Measurements from ENCODE around the gene MTFMT.
A peak's percentile ranks its signal among the peaks of the same experiment; 100 is the strongest.

The MTFMT gene

DNA sequence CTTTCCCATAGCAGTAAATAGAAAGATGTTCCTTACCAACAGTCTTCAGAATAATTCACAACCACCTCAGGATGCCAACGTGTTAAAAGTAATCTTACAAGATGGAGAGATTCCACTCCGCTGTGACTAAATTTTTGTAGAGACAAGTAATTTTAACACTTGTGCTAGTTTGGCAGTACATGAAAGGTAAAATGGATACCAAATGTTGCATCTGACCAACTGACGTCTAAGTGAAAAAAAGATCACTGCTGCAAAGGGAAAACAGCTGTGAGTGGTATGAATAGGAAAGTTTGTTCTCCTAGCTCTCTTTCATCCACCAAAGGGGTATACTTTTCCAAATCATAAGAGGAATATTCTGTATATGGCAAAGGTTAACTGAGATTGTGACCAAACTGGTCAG, 42.3 kb downstream of the MTFMT start:
- H3K9me2 ChIP-seq (replicated peaks; ENCODE audit: low read depth, low read length): no peaks in the 10 kb centered on the region
- peaks cover 11% of the 10 kb centered on the region for H4K20me1 ChIP-seq (ENCODE audit: insufficient read depth, low read length, poor library complexity, severe bottlenecking)
- TF ChIP-seq, protein P1, sequence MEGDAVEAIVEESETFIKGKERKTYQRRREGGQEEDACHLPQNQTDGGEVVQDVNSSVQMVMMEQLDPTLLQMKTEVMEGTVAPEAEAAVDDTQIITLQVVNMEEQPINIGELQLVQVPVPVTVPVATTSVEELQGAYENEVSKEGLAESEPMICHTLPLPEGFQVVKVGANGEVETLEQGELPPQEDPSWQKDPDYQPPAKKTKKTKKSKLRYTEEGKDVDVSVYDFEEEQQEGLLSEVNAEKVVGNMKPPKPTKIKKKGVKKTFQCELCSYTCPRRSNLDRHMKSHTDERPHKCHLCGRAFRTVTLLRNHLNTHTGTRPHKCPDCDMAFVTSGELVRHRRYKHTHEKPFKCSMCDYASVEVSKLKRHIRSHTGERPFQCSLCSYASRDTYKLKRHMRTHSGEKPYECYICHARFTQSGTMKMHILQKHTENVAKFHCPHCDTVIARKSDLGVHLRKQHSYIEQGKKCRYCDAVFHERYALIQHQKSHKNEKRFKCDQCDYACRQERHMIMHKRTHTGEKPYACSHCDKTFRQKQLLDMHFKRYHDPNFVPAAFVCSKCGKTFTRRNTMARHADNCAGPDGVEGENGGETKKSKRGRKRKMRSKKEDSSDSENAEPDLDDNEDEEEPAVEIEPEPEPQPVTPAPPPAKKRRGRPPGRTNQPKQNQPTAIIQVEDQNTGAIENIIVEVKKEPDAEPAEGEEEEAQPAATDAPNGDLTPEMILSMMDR (conservative IDR thresholded peaks at IDR 0.05; ENCODE audit: low read length): no peak
- no peak for TF ChIP-seq EZH2phosphoT487 (IDR thresholded peaks at IDR 0.05; ENCODE audit: borderline replicate concordance)
- H3K4me2 ChIP-seq (ENCODE audit: low read depth, low read length, poor library complexity, severe bottlenecking): peak overlapping the region; percentile 90
- H3K79me2 ChIP-seq (ENCODE audit: insufficient read depth, low read length): peaks cover 34% of the 10 kb centered on the region
- no peaks in the 10 kb centered on the region for H3K27me3 ChIP-seq (ENCODE audit: insufficient read depth, low read length, poor library complexity, severe bottlenecking)
- peak overlapping the region; percentile 48 for H3K9ac ChIP-seq (ENCODE audit: low read depth, low read length, poor library complexity, severe bottlenecking)
- no peaks in the 10 kb centered on the region for H3K9me3 ChIP-seq (ENCODE audit: insufficient read depth, low read depth, low read length)
- H3F3A ChIP-seq (ENCODE audit: low read depth): no peaks in the 10 kb centered on the region; the same call in 1 of the 2 replicates
- no peak overlapping the region for H2AFZ ChIP-seq (ENCODE audit: low read length)
- peaks cover 42% of the 10 kb centered on the region for H3K4me1 ChIP-seq (ENCODE audit: insufficient read depth, low read length, poor library complexity, severe bottlenecking)
- peak overlapping the region; percentile 97 for H3K4me3 ChIP-seq (ENCODE audit: low read length, poor library complexity, severe bottlenecking)
- no peaks in the 10 kb centered on the region for H3K36me3 ChIP-seq (ENCODE audit: insufficient read depth, low read length)

DNA sequence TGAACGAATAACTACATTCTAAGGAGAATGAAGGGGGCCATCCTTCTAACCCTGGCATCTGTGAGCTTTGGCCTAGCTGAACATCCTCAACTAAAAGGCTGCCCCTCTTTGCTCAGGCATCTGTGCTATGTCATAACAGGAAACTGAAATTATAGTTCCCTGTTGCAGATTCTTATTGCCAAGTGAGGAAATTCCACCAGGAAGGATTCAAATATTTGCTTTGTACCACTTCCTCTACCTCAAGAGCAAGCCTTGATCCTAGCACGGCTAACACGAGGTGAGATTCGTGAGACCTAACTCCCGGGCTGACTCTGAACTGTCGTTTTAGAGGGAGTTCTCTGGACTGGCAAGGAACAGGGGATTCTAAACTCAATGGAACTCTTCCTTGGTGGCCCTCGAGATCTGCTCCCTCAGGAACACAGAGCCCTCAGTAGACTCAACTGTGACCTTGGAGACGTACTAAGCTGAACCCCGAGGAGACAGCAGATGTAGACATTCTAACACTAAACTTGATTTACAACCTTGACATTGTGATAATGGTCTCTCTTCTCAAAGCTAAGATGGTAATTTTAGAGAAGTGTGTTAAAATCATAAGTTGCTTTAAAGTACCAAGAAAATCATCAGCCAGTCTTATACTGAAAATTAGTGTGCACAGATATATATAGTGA, 43.9 kb downstream of the MTFMT start:
- Histone ChIP-seq H3K4me1 (ENCODE audit: insufficient read depth, low read length, poor library complexity, severe bottlenecking) (peaks cover 41% of the 10 kb centered on the region), H3K27me3 (ENCODE audit: insufficient read depth, low read length, poor library complexity, severe bottlenecking) (no peaks in the 10 kb centered on the region), H3K9me3 (ENCODE audit: insufficient read depth, low read depth, low read length) (no peaks in the 10 kb centered on the region), H4K20me1 (ENCODE audit: insufficient read depth, low read length, poor library complexity, severe bottlenecking) (peaks cover 11% of the 10 kb centered on the region), H2AFZ (ENCODE audit: low read length) (no peak overlapping the region), H3K79me2 (ENCODE audit: insufficient read depth, low read length) (peaks cover 34% of the 10 kb centered on the region), H3K4me2 (ENCODE audit: low read depth, low read length, poor library complexity, severe bottlenecking) (peak overlapping the region; percentile 52), H3F3A (ENCODE audit: low read depth) (no peaks in the 10 kb centered on the region; the same call in 1 of the 2 replicates), H3K9me2 (replicated peaks; ENCODE audit: low read depth, low read length) (no peaks in the 10 kb centered on the region), H3K9ac (ENCODE audit: low read depth, low read length, poor library complexity, severe bottlenecking) (peak overlapping the region; percentile 0), H3K4me3 (ENCODE audit: low read length, poor library complexity, severe bottlenecking) (peak overlapping the region; percentile 45), H3K36me3 (ENCODE audit: insufficient read depth, low read length) (no peaks in the 10 kb centered on the region)
- TF ChIP-seq, protein P1 (conservative IDR thresholded peaks at IDR 0.05; ENCODE audit: low read length): no peak

DNA sequence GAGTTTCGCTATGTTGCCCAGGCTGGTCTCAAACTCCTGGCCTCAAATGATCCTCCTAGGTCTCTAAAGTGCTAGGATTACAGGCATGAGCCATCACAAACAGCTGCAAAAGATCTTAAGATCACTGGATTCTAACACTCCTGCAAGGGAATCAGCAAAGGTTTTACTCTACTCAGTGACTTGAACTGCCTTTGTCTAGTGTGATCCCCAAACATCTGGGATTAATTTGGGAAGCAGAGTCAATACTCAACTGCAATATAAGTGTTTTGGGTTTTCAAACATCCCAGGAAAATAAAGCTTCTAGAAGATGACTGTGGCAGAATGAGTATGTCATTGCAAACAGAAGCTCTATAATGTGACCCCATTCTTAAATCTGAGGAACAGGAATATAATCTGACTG, 47.0 kb downstream of the MTFMT start:
- no peak overlapping the region for H3K4me3 ChIP-seq (ENCODE audit: low read length, poor library complexity, severe bottlenecking)
- no peaks in the 10 kb centered on the region for H3K9me3 ChIP-seq (ENCODE audit: insufficient read depth, low read depth, low read length)
- peaks cover 28% of the 10 kb centered on the region for H3K4me1 ChIP-seq (ENCODE audit: insufficient read depth, low read length, poor library complexity, severe bottlenecking)
- no peak overlapping the region for H2AFZ ChIP-seq (ENCODE audit: low read length)
- peaks cover 8% of the 10 kb centered on the region for H4K20me1 ChIP-seq (ENCODE audit: insufficient read depth, low read length, poor library complexity, severe bottlenecking)
- peaks cover 17% of the 10 kb centered on the region; the same call in 1 of the 2 replicates for H3K79me2 ChIP-seq (ENCODE audit: insufficient read depth, low read length)
- H3K27me3 ChIP-seq (ENCODE audit: insufficient read depth, low read length, poor library complexity, severe bottlenecking): no peaks in the 10 kb centered on the region
- no peaks in the 10 kb centered on the region for H3K9me2 ChIP-seq (replicated peaks; ENCODE audit: low read depth, low read length)
- H3K9ac ChIP-seq (ENCODE audit: low read depth, low read length, poor library complexity, severe bottlenecking): no peak overlapping the region
- TF ChIP-seq, protein P1 (conservative IDR thresholded peaks at IDR 0.05; ENCODE audit: low read length): no peak
- no peak for TF ChIP-seq EZH2phosphoT487 (IDR thresholded peaks at IDR 0.05; ENCODE audit: borderline replicate concordance)
- no peaks in the 10 kb centered on the region; the same call in 1 of the 2 replicates for H3F3A ChIP-seq (ENCODE audit: low read depth)
- H3K4me2 ChIP-seq (ENCODE audit: low read depth, low read length, poor library complexity, severe bottlenecking): no peak overlapping the region
- H3K36me3 ChIP-seq (ENCODE audit: insufficient read depth, low read length): peaks cover 6% of the 10 kb centered on the region; the same call in 1 of the 2 replicates
